Endothelial cell of umbilical vein (primary cell): ENCODE data around the gene USP2. TPM values are rescaled to one million over a fixed set of nuclear protein-coding genes. Genes with fewer than 3 reads are reported as not detected.

Experiments used
- BruUV-seq: library from RNA; stranded (reverse); fragments of 400-500 nt; replicated peaks from 2 replicates; lab custom pipeline; 2021; lab: Mats Ljungman, UMichigan
- CTCF ChIA-PET: fragments of 300-600, 350-600 bp; sonication (Branson Sonifier 250); formaldehyde crosslinking; loops from one replicate; lab custom pipeline; 2021; ENCODE audit warnings: antibody characterized with exemption, inconsistent platforms; lab: Charles Lee
- POLR2A ChIA-PET: fragments of 300-600, 350-600 bp; sonication (Branson Sonifier 250); formaldehyde crosslinking; loops from one replicate; lab custom pipeline; 2021; ENCODE audit warnings: antibody characterized with exemption, inconsistent platforms; lab: Charles Lee
- DNase-seq: peaks from one replicate; pipeline ENCODE4 v3.0.0-alpha.2; 2011; ENCODE audit warnings: low read depth, low spot score
- FAIRE-seq: peaks from 2 replicates; lab custom pipeline; 2011; peaks lifted over from hg19 to GRCh38; lab: Jason Lieb, UNC
- H2AFZ ChIP-seq: 2 replicates; pipeline ENCODE4 v1.6.0; 2012; ENCODE audit warnings: low read depth, low read length, control low read depth, inconsistent platforms
- H3K27ac ChIP-seq: 2 replicates; pipeline ENCODE4 v1.5.1; 2011; ENCODE audit warnings: low read depth, mild to moderate bottlenecking, control low read depth, low read length, moderate library complexity; ENCODE audit not compliant: insufficient read depth
- H3K27me3 ChIP-seq, 2 experiments: 2 replicates each; pipeline versions ENCODE4 v1.6.0 to v1.6.1; 2011; ENCODE audit warnings: low read length in 2 of 2, mixed read lengths in 1 of 2; ENCODE audit not compliant: control insufficient read depth in 2 of 2, insufficient read depth in 2 of 2
- H3K36me3 ChIP-seq, 2 experiments: 2 replicates in 1 of 2; 3 replicates in 1 of 2; pipeline ENCODE4 v1.5.1; 2011; ENCODE audit warnings: low read length in 2 of 2, mild to moderate bottlenecking in 1 of 2, moderate library complexity in 1 of 2; ENCODE audit not compliant: control insufficient read depth in 2 of 2, insufficient read depth in 2 of 2; ENCODE audit errors: extremely low read depth in 1 of 2
- H3K4me1 ChIP-seq: 3 replicates; pipeline ENCODE4 v1.5.1; 2011; ENCODE audit warnings: mild to moderate bottlenecking, low read length; ENCODE audit not compliant: control insufficient read depth, insufficient read depth; ENCODE audit errors: extremely low read depth
- H3K4me2 ChIP-seq: 2 replicates; pipeline ENCODE4 v1.6.1; 2011; ENCODE audit warnings: low read length, control low read depth, mixed read lengths; ENCODE audit not compliant: insufficient read depth
- H3K4me3 ChIP-seq, 3 experiments: fragments of 200-600 bp in 1 of 3; sonication (generic), shearing (Covaris generic) in 1 of 3; replicated peaks in 1 of 3; 2 replicates each; pipeline ENCODE4 v1.5.1; 2011 to 2016; ENCODE audit warnings: control low read depth in 3 of 3, low read length in 3 of 3, mild to moderate bottlenecking in 2 of 3, inconsistent platforms in 1 of 3, low read depth in 1 of 3, moderate library complexity in 1 of 3; ENCODE audit not compliant: insufficient read depth in 1 of 3
- H3K79me2 ChIP-seq: 2 replicates; pipeline ENCODE4 v1.6.0; 2012; ENCODE audit warnings: low read length, inconsistent platforms; ENCODE audit not compliant: control insufficient read depth, insufficient read depth
- H3K9ac ChIP-seq: replicated peaks from 2 replicates; pipeline ENCODE3; 2011; ENCODE audit warnings: low read length, control low read depth; ENCODE audit not compliant: insufficient read depth; ENCODE audit errors: extremely low read depth
- H3K9me1 ChIP-seq: replicated peaks from 3 replicates; pipeline ENCODE4 v1.6.0; 2011; ENCODE audit warnings: mild to moderate bottlenecking, low read length; ENCODE audit not compliant: control insufficient read depth, insufficient read depth; ENCODE audit errors: extremely low read depth
- H3K9me3 ChIP-seq: replicated peaks from 2 replicates; pipeline ENCODE4 v1.5.1; 2012; ENCODE audit warnings: low read length, inconsistent platforms; ENCODE audit not compliant: control insufficient read depth, insufficient read depth
- H4K20me1 ChIP-seq: replicated peaks from 2 replicates; pipeline ENCODE3; 2011; ENCODE audit warnings: mild to moderate bottlenecking, low read length; ENCODE audit not compliant: control insufficient read depth, insufficient read depth; ENCODE audit errors: extremely low read depth
- EZH2 ChIP-seq: IDR thresholded peaks from 2 replicates; pipeline ENCODE4 v1.6.1; 2012; ENCODE audit warnings: borderline replicate concordance, low read depth, mild to moderate bottlenecking, moderate library complexity, low read length, inconsistent platforms; ENCODE audit not compliant: severe bottlenecking
- FOS ChIP-seq: IDR thresholded peaks from 2 replicates; pipeline ENCODE4 v1.6.1; 2011; ENCODE audit warnings: mild to moderate bottlenecking, low read length, moderate library complexity, borderline replicate concordance; ENCODE audit not compliant: insufficient read depth
- GATA2 ChIP-seq: IDR thresholded peaks from 2 replicates; pipeline ENCODE4 v1.7.0; 2011; ENCODE audit warnings: low read depth, mild to moderate bottlenecking, moderate library complexity, mixed read lengths, low read length; ENCODE audit not compliant: insufficient read length, insufficient read depth
- JUN ChIP-seq: IDR thresholded peaks from 2 replicates; pipeline ENCODE4 v1.6.1; 2011; ENCODE audit warnings: borderline replicate concordance, low read depth; ENCODE audit not compliant: insufficient read length, insufficient read depth
- MAX ChIP-seq: IDR thresholded peaks from 2 replicates; pipeline ENCODE4 v1.6.1; 2011; ENCODE audit not compliant: insufficient read depth, insufficient read length
- MYC ChIP-seq: IDR thresholded peaks from one replicate; pipeline ENCODE4 v1.6.1; 2011; ENCODE audit warnings: mild to moderate bottlenecking, low read depth, low read length
- POLR2A ChIP-seq: IDR thresholded peaks from 2 replicates; pipeline ENCODE4 v1.6.1; 2012; ENCODE audit warnings: low read depth, mild to moderate bottlenecking, control low read depth, low read length
- POLR2AphosphoS5 ChIP-seq: IDR thresholded peaks from 2 replicates; pipeline ENCODE4 v1.6.1; 2012; ENCODE audit warnings: low read depth, mild to moderate bottlenecking, control low read depth, low read length, moderate library complexity; ENCODE audit not compliant: insufficient read depth
- dilution Hi-C: fragments of 300-500 bp; cut with MboI; formaldehyde crosslinking; loops from one replicate; pipeline ENCODE4 v1.15.0; 2019; ENCODE audit warnings: low sequenced_read_pairs; ENCODE audit not compliant: extremely low pct_ligation_motif_present
- intact Hi-C: fragments of 100-400 bp; cut with micrococcal nuclease; formaldehyde crosslinking; loops from one replicate; pipeline ENCODE4 v1.10.0; 2022
- polyA plus RNA-seq, 4 experiments: library from polyadenylated mRNA; depleted of rRNA in 3 of 4; stranded (reverse) in 3 of 4; unstranded in 1 of 4; fragments of >200 nt; gene quantifications; 2 replicates each; pipeline versions ENCODE4 v1.2.1 to v1.2.3, GENCODE V29; 2011 to 2012; ENCODE audit warnings: missing spikeins in 1 of 4
- total RNA-seq: library from RNA; stranded (reverse); gene quantifications from 2 replicates; pipeline ENCODE4 v1.2.3, GENCODE V29; 2021
- TF ChIP-seq, protein P1 (sequence below), 2 donors: IDR thresholded peaks; 1 replicate in 1 of 2; 2 replicates in 1 of 2; pipeline ENCODE4 v1.5.1; 2011; ENCODE audit warnings: low read length in 2 of 2, mild to moderate bottlenecking in 2 of 2, moderate library complexity in 2 of 2, control low read depth in 1 of 2, inconsistent platforms in 1 of 2, low read depth in 1 of 2; ENCODE audit not compliant: insufficient read depth in 1 of 2; ENCODE audit errors: extremely low read depth in 1 of 2

USP2 gene
- total and polyA plus RNA-seq, 2 donors (not counting 3 experiments of a cell fraction or from before 2014, with no cell fraction given), result 0.21 to 1.2 TPM

GRCh38 chr11:119347940-119348605 lies 33.4 kb downstream of the USP2 start:
- H3K4me3 ChIP-seq, result no peak overlapping the region
- H4K20me1 ChIP-seq, result no peaks in the 10 kb centered on the region
- no peaks in the 10 kb centered on the region for H3K9me1 ChIP-seq
- H3K27me3 ChIP-seq, result peaks cover 0 to 3% of the 10 kb centered on the region in 2 experiments
- FAIRE-seq (no peak), DNase-seq (no peak)
- H3K27ac ChIP-seq, result no peak overlapping the region
- dilution Hi-C loops (no loop called here), intact Hi-C loops (no loop called here)
- H3K9me3 ChIP-seq, result no peaks in the 10 kb centered on the region
- H3K79me2 ChIP-seq, result no peaks in the 10 kb centered on the region
- H3K9ac ChIP-seq, result no peak overlapping the region
- H3K4me2 ChIP-seq, result no peak overlapping the region
- H3K4me1 ChIP-seq, result peaks cover 5% of the 10 kb centered on the region
- BruUV-seq, result no TSS peak
- H2AFZ ChIP-seq, result no peak overlapping the region
- ChIA-PET CTCF (interaction anchor here (1.2 to 6.2 kb wide), 5 partner anchors 8 to 33 kb away, joined by 5 to 55 read pairs (median 5); no protein-coding TSS in a partner anchor), POLR2A (no interaction called here)
- TF ChIP-seq POLR2A (no peak), JUN (no peak), POLR2AphosphoS5 (no peak), MYC (no peak), FOS (no peak), GATA2 (no peak), MAX (no peak), EZH2 (no peak)
- TF ChIP-seq, protein P1, sequence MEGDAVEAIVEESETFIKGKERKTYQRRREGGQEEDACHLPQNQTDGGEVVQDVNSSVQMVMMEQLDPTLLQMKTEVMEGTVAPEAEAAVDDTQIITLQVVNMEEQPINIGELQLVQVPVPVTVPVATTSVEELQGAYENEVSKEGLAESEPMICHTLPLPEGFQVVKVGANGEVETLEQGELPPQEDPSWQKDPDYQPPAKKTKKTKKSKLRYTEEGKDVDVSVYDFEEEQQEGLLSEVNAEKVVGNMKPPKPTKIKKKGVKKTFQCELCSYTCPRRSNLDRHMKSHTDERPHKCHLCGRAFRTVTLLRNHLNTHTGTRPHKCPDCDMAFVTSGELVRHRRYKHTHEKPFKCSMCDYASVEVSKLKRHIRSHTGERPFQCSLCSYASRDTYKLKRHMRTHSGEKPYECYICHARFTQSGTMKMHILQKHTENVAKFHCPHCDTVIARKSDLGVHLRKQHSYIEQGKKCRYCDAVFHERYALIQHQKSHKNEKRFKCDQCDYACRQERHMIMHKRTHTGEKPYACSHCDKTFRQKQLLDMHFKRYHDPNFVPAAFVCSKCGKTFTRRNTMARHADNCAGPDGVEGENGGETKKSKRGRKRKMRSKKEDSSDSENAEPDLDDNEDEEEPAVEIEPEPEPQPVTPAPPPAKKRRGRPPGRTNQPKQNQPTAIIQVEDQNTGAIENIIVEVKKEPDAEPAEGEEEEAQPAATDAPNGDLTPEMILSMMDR (IDR thresholded peaks at IDR 0.05; ENCODE audit: extremely low read depth in 1 of 2, insufficient read depth in 1 of 2, low read depth in 1 of 2, low read length in 2 of 2), result no peak
- no peaks in the 10 kb centered on the region for H3K36me3 ChIP-seq
